Fibroblast of lung (primary cell): ENCODE data around the gene GLT6D1. TPM values are rescaled to one million over a fixed set of nuclear protein-coding genes. Genes with fewer than 3 reads are reported as not detected.

Experiments
- DNase-seq, 2 donors: peaks; one replicate each; pipeline versions ENCODE4 v3.0.0 to v3.0.0-alpha.2; 2010; ENCODE audit warnings: low read depth in 2 of 2
- H2AFZ ChIP-seq: 2 replicates; pipeline ENCODE4 v1.5.1; 2012; ENCODE audit warnings: low read length, control low read depth, inconsistent platforms
- H3K27ac ChIP-seq: 2 replicates; pipeline ENCODE4 v1.5.1; 2011; ENCODE audit warnings: low read length, control low read depth; ENCODE audit not compliant: insufficient read depth
- H3K27me3 ChIP-seq: 2 replicates; pipeline ENCODE4 v1.5.1; 2011; ENCODE audit warnings: mild to moderate bottlenecking, low read length; ENCODE audit not compliant: control insufficient read depth, insufficient read depth
- H3K36me3 ChIP-seq: 2 replicates; pipeline ENCODE4 v1.5.1; 2011; ENCODE audit warnings: low read length; ENCODE audit not compliant: control insufficient read depth, insufficient read depth
- H3K4me1 ChIP-seq: 2 replicates; pipeline ENCODE4 v1.5.1; 2011; ENCODE audit warnings: low read length; ENCODE audit not compliant: control insufficient read depth, insufficient read depth; ENCODE audit errors: extremely low read depth
- H3K4me2 ChIP-seq: 2 replicates; pipeline ENCODE4 v1.5.1; 2011; ENCODE audit warnings: low read length, control low read depth; ENCODE audit not compliant: insufficient read depth; ENCODE audit errors: extremely low read depth
- H3K4me3 ChIP-seq, 4 experiments: fragments of 200-600 bp in 1 of 4; sonication (generic) in 1 of 4; replicated peaks in 1 of 4; 2 replicates each; pipeline ENCODE4 v1.5.1; 2011 to 2016; ENCODE audit warnings: low read length in 4 of 4, low read depth in 3 of 4, mild to moderate bottlenecking in 3 of 4, control low read depth in 2 of 4, inconsistent platforms in 1 of 4, mixed read lengths in 1 of 4; ENCODE audit not compliant: insufficient read depth in 1 of 4; ENCODE audit errors: control extremely low read depth in 1 of 4
- H3K79me2 ChIP-seq: 2 replicates; pipeline ENCODE4 v1.5.1; 2012; ENCODE audit warnings: mild to moderate bottlenecking, low read length, inconsistent platforms; ENCODE audit not compliant: control insufficient read depth, insufficient read depth
- H3K9ac ChIP-seq: 2 replicates; pipeline ENCODE4 v1.5.1; 2011; ENCODE audit warnings: mild to moderate bottlenecking, low read length, control low read depth; ENCODE audit not compliant: insufficient read depth
- H3K9me3 ChIP-seq: 2 replicates; pipeline ENCODE4 v1.5.1; 2012; ENCODE audit warnings: low read depth, low read length; ENCODE audit not compliant: control insufficient read depth, insufficient read depth
- H4K20me1 ChIP-seq: 2 replicates; pipeline ENCODE4 v1.5.1; 2011; ENCODE audit warnings: low read length; ENCODE audit not compliant: control insufficient read depth, insufficient read depth; ENCODE audit errors: extremely low read depth
- CTCF ChIP-seq, 2 donors: IDR thresholded peaks in 1 of 2; conservative IDR thresholded peaks in 1 of 2; 1 replicate in 1 of 2; 2 replicates in 1 of 2; pipeline ENCODE4 v1.5.1; 2011 to 2012; ENCODE audit warnings: low read length in 2 of 2, control low read depth in 1 of 2, inconsistent platforms in 1 of 2, low read depth in 1 of 2, mild to moderate bottlenecking in 1 of 2
- EZH2 ChIP-seq: IDR thresholded peaks from 2 replicates; pipeline ENCODE4 v1.5.1; 2012; ENCODE audit warnings: low read length, control low read depth, mild to moderate bottlenecking; ENCODE audit errors: missing control alignments
- polyA plus RNA-seq, 2 donors: library from polyadenylated mRNA; depleted of rRNA in 1 of 2; stranded (reverse) in 1 of 2; unstranded in 1 of 2; fragments of >200 nt; gene quantifications; 2 replicates each; pipeline ENCODE4 v1.2.1, GENCODE V29; 2011 to 2012; ENCODE audit warnings: missing spikeins in 1 of 2
- total RNA-seq: library from RNA; depleted of rRNA; stranded (reverse); fragments of >200 nt; gene quantifications from 2 replicates; pipeline ENCODE4 v1.2.1, GENCODE V29; 2014

The GLT6D1 gene
- total and polyA plus RNA-seq, 2 donors (not counting 1 experiment from before 2014, with no cell fraction given), result not detected

- H3K79me2 ChIP-seq, result no peaks in the 10 kb centered on the region
- no peaks in the 10 kb centered on the region for H3K4me1 ChIP-seq
- H4K20me1 ChIP-seq, result no peaks in the 10 kb centered on the region
- H3K27ac ChIP-seq, result no peak overlapping the region
- H3K4me3 ChIP-seq, result no peak overlapping the region
- H2AFZ ChIP-seq, result no peak overlapping the region
- DNase-seq, result no peak
- TF ChIP-seq EZH2 (no peak), CTCF (conservative IDR thresholded peaks at IDR 0.05 in 1 of 2, IDR thresholded peaks at IDR 0.05 in 1 of 2; ENCODE audit: low read depth in 1 of 2, low read length in 2 of 2) (no peak)
- no peaks in the 10 kb centered on the region for H3K27me3 ChIP-seq
- no peak overlapping the region for H3K9ac ChIP-seq
- H3K9me3 ChIP-seq, result no peaks in the 10 kb centered on the region
- H3K4me2 ChIP-seq, result no peak overlapping the region
- H3K36me3 ChIP-seq, result no peaks in the 10 kb centered on the region
Observed at GRCh38 chr9:135617991-135618411, 21.3 kb downstream of the GLT6D1 start.

GRCh38 chr9:135617538-135617900, 21.8 kb downstream of the GLT6D1 start:
- no peaks in the 10 kb centered on the region for H3K27me3 ChIP-seq
- H3K4me1 ChIP-seq, result no peaks in the 10 kb centered on the region
- H3K4me3 ChIP-seq, result no peak overlapping the region
- no peak for DNase-seq
- H4K20me1 ChIP-seq, result no peaks in the 10 kb centered on the region
- H3K9me3 ChIP-seq, result no peaks in the 10 kb centered on the region
- no peaks in the 10 kb centered on the region for H3K36me3 ChIP-seq
- H3K9ac ChIP-seq, result no peak overlapping the region
- no peak overlapping the region for H3K4me2 ChIP-seq
- no peaks in the 10 kb centered on the region for H3K79me2 ChIP-seq
- no peak overlapping the region for H2AFZ ChIP-seq
- no peak overlapping the region for H3K27ac ChIP-seq
- no peak for TF ChIP-seq CTCF (conservative IDR thresholded peaks at IDR 0.05 in 1 of 2, IDR thresholded peaks at IDR 0.05 in 1 of 2; ENCODE audit: low read depth in 1 of 2, low read length in 2 of 2)
- TF ChIP-seq EZH2, result no peak

GRCh38 chr9:135616619-135617537, 22.5 kb downstream of the GLT6D1 start:
- TF ChIP-seq CTCF (conservative IDR thresholded peaks at IDR 0.05 in 1 of 2, IDR thresholded peaks at IDR 0.05 in 1 of 2; ENCODE audit: low read depth in 1 of 2, low read length in 2 of 2) (no peak), EZH2 (no peak)
- no peak overlapping the region for H2AFZ ChIP-seq

More at GRCh38 chr9:135616619-135617537, 22.5 kb downstream of the GLT6D1 start:
- no peaks in the 10 kb centered on the region for H3K27me3 ChIP-seq
- no peak overlapping the region for H3K4me3 ChIP-seq
- DNase-seq, result no peak
- no peaks in the 10 kb centered on the region for H3K4me1 ChIP-seq
- H3K27ac ChIP-seq, result no peak overlapping the region
- no peaks in the 10 kb centered on the region for H3K79me2 ChIP-seq
- no peaks in the 10 kb centered on the region for H3K36me3 ChIP-seq
- no peaks in the 10 kb centered on the region for H3K9me3 ChIP-seq
- no peaks in the 10 kb centered on the region for H4K20me1 ChIP-seq
- H3K9ac ChIP-seq, result no peak overlapping the region
- no peak overlapping the region for H3K4me2 ChIP-seq
